SW480 (cell line): ENCODE measurements around the gene SH3D19.
A peak's percentile ranks its signal among the peaks of the same experiment; 100 is the strongest.
"Not testable (repeated sequence)": the region's sequence is repeated elsewhere in the genome, so short reads cannot be mapped to it uniquely, and the experiment has no call there.

Source experiments
- DNase-seq: peaks from one replicate; pipeline ENCODE4 v3.0.0-alpha.2; 2016; ENCODE audit warnings: low spot score

The SH3D19 gene

GRCh38 chr4:151276787-151277562 is 48.4 kb downstream of the SH3D19 start, which contains the start of gene PRSS48:
Gene PRSS48, plus strand, starts transcription at chr4:151277161. Its CDS starts 12 bp downstream, at chr4:151277173.
- peak; percentile 25 for DNase-seq

GRCh38 chr4:151268905-151269304 is 56.5 kb downstream of the SH3D19 start:
- not testable (repeated sequence) for DNase-seq

- DNase-seq, result no peak
These were observed 57.4 kb downstream of the SH3D19 start for GRCh38 chr4:151267822-151268535.

- no peak for DNase-seq
These were observed 58.3 kb downstream of the SH3D19 start for GRCh38 chr4:151267104-151267503.

- no peak for DNase-seq
These were observed 58.9 kb downstream of the SH3D19 start for GRCh38 chr4:151266497-151266896.

- DNase-seq, result no peak
These were observed 62.0 kb downstream of the SH3D19 start for GRCh38 chr4:151263455-151263854.

- DNase-seq, result peak; percentile 33
These were observed 64.9 kb downstream of the SH3D19 start for GRCh38 chr4:151260526-151260925.

- DNase-seq, result no peak
These were observed 65.7 kb downstream of the SH3D19 start for GRCh38 chr4:151259752-151260151.

GRCh38 chr4:151257704-151258103 is 67.7 kb downstream of the SH3D19 start:
- no peak for DNase-seq

GRCh38 chr4:151256134-151256533 is 69.3 kb downstream of the SH3D19 start:
- no peak for DNase-seq

- not testable (repeated sequence) for DNase-seq
These were observed 69.7 kb downstream of the SH3D19 start for GRCh38 chr4:151255680-151256079.

- DNase-seq, result not testable (repeated sequence)
These were observed 70.2 kb downstream of the SH3D19 start for GRCh38 chr4:151255226-151255625.

GRCh38 chr4:151251603-151252304 is 73.7 kb downstream of the SH3D19 start:
- no peak for DNase-seq

- no peak for DNase-seq
These were observed 74.7 kb downstream of the SH3D19 start for GRCh38 chr4:151250706-151251105.

- DNase-seq, result no peak
These were observed 76.9 kb downstream of the SH3D19 start for GRCh38 chr4:151248519-151248918.

GRCh38 chr4:151247395-151247794 is 78.0 kb downstream of the SH3D19 start:
- no peak for DNase-seq

- DNase-seq, result no peak
These were observed 78.7 kb downstream of the SH3D19 start for GRCh38 chr4:151246742-151247141.

GRCh38 chr4:151242305-151242704 is 83.1 kb downstream of the SH3D19 start:
- DNase-seq, result no peak

- no peak for DNase-seq
These were observed 85.8 kb downstream of the SH3D19 start for GRCh38 chr4:151239608-151240007.

GRCh38 chr4:151238477-151238876 is 86.9 kb downstream of the SH3D19 start:
- no peak for DNase-seq

- DNase-seq, result no peak
These were observed 89.4 kb downstream of the SH3D19 start for GRCh38 chr4:151236036-151236435.

- not testable (repeated sequence) for DNase-seq
These were observed 90.0 kb downstream of the SH3D19 start for GRCh38 chr4:151235373-151235772.

- no peak for DNase-seq
These were observed 91.8 kb downstream of the SH3D19 start for GRCh38 chr4:151233600-151233999.
